Uterus (tissue), 2 donors: ENCODE data around the gene PACSIN2.

Source experiments
- CTCF ChIP-seq, 4 experiments: fragments of 200-600 bp in 2 of 4; fragments of 450-650 bp in 2 of 4; sonication (generic) in 2 of 4; IDR thresholded peaks; one replicate each; pipeline ENCODE4 v1.5.1; 2016 to 2019; ENCODE audit warnings: antibody characterized with exemption in 4 of 4, mild to moderate bottlenecking in 2 of 4, moderate library complexity in 1 of 4
- POLR2A ChIP-seq, 2 donors: fragments of 450-650 bp; IDR thresholded peaks; one replicate each; pipeline ENCODE4 v1.6.1; 2016; ENCODE audit warnings: antibody characterized with exemption in 2 of 2, mild to moderate bottlenecking in 1 of 2, moderate library complexity in 1 of 2

- TF ChIP-seq CTCF (IDR thresholded peaks at IDR 0.05), result no peak
- TF ChIP-seq POLR2A (IDR thresholded peaks at IDR 0.05), result no peak
Measured at GRCh38 chr22:42871146-42872050, 143.6 kb downstream of the PACSIN2 start.
